ENCODE measurements around the gene PNPLA7. TPM values are rescaled to one million over a fixed set of nuclear protein-coding genes. Genes with fewer than 3 reads are reported as not detected.
"Not testable (repeated sequence)": the region's sequence is repeated elsewhere in the genome, so short reads cannot be mapped to it uniquely, and the experiment has no call there.

The PNPLA7 gene
- total RNA-seq, 2 donors from 2014 or later, result 5.8 to 6.1 TPM

- intact Hi-C loops (cut with DNase I), result no loop called here
- no peak for DNase-seq
- ATAC-seq, result no peak
These were observed 128.2 kb downstream of the PNPLA7 start for GRCh38 chr9:137421838-137422603.

- peak; percentile 33 to 70 for ATAC-seq
- DNase-seq, result peak; percentile 29
- intact Hi-C loops (cut with DNase I), result no loop called here
These were observed 132.8 kb downstream of the PNPLA7 start for GRCh38 chr9:137417161-137418021.

- DNase-seq (no peak), ATAC-seq (no peak)
- intact Hi-C loops (cut with DNase I), result no loop called here
These were observed 133.5 kb downstream of the PNPLA7 start for GRCh38 chr9:137416563-137417151.

- DNase-seq, result no peak
- ATAC-seq, result no peak
- intact Hi-C loops (cut with DNase I), result no loop called here
These were observed 134.1 kb downstream of the PNPLA7 start for GRCh38 chr9:137416006-137416562.

GRCh38 chr9:137415451-137415850 lies 134.8 kb downstream of the PNPLA7 start:
- ATAC-seq, result no peak
- intact Hi-C loops (cut with DNase I), result no loop called here
- no peak for DNase-seq

GRCh38 chr9:137412431-137412830 lies 137.8 kb downstream of the PNPLA7 start:
- no peak for ATAC-seq
- intact Hi-C loops (cut with DNase I), result no loop called here

GRCh38 chr9:137411645-137412380 lies 138.4 kb downstream of the PNPLA7 start:
- DNase-seq (peak; percentile 85), ATAC-seq (peak; percentile 16 to 42)
- intact Hi-C loops (cut with DNase I), result no loop called here

More at GRCh38 chr9:137412431-137412830, 137.8 kb downstream of the PNPLA7 start:
- DNase-seq, result no peak

GRCh38 chr9:137411260-137411644 lies 138.9 kb downstream of the PNPLA7 start:
- intact Hi-C loops (cut with DNase I), result no loop called here

GRCh38 chr9:137410891-137411249 lies 139.3 kb downstream of the PNPLA7 start:
- ATAC-seq (no peak), DNase-seq (no peak)

More at GRCh38 chr9:137411260-137411644, 138.9 kb downstream of the PNPLA7 start:
- ATAC-seq (peak in 1 of 2 donors; percentile 3), DNase-seq (no peak)

GRCh38 chr9:137410236-137410890 lies 139.8 kb downstream of the PNPLA7 start:
- ATAC-seq; intact Hi-C loops (cut with DNase I): not testable (repeated sequence)

More at GRCh38 chr9:137410891-137411249, 139.3 kb downstream of the PNPLA7 start:
- intact Hi-C loops (cut with DNase I), result no loop called here

More at GRCh38 chr9:137410236-137410890, 139.8 kb downstream of the PNPLA7 start:
- DNase-seq, result not testable (repeated sequence)

Small RNA genes lying within 50 kb of the gene (microRNA-seq; reads per million reads assigned to microRNA genes)
- 0.27 to 0.60 reads per million in 2 donors for gene MIR7114

Other genes with a start within 250 kb of the PNPLA7 start
- gene NRARP, start 248.1 kb downstream of the PNPLA7 start, total RNA-seq, result 10 to 100 TPM in 1 of 2 donors, 1 to 10 TPM in 1; 4.9 to 11.5 TPM
- 10 to 100 TPM in 1 of 2 donors, 1 to 10 TPM in 1; 8.0 to 11.7 TPM for gene EXD3, start 127.2 kb downstream of the PNPLA7 start, total RNA-seq
- gene NOXA1, start 127.0 kb downstream of the PNPLA7 start, total RNA-seq, result 1 to 10 TPM; 2.5 to 5.3 TPM
- not detected for gene ENTPD8, start 109.0 kb downstream of the PNPLA7 start, total RNA-seq
- 10 to 100 TPM; 20.5 to 25.1 TPM for gene NSMF, start 91.1 kb downstream of the PNPLA7 start, total RNA-seq
- gene MRPL41, start 1.5 kb upstream of the PNPLA7 start, total RNA-seq, result 100 to 1,000 TPM; 171 to 182 TPM
- gene DPH7, start 28.5 kb upstream of the PNPLA7 start, total RNA-seq, result 10 to 100 TPM; 18.4 to 21.4 TPM
- gene ZMYND19, start 40.1 kb upstream of the PNPLA7 start, total RNA-seq, result 10 to 100 TPM in 1 of 2 donors, 1 to 10 TPM in 1; 9.4 to 12.2 TPM
- gene ARRDC1, start 55.3 kb upstream of the PNPLA7 start, total RNA-seq, result 10 to 100 TPM; 17.3 to 20.0 TPM
- gene EHMT1, start 68.6 kb upstream of the PNPLA7 start, total RNA-seq, result 10 to 100 TPM; 31.9 to 38.1 TPM